Spleen (tissue), 7 donors: ENCODE data around the gene TATDN3.
"Not testable (repeated sequence)": the region's sequence is repeated elsewhere in the genome, so short reads cannot be mapped to it uniquely, and the experiment has no call there.

Source experiments
- POLR2A ChIP-seq, 3 donors: fragments of 450-650 bp; IDR thresholded peaks; one replicate each; pipeline ENCODE4 v1.5.1; 2017; ENCODE audit warnings: antibody characterized with exemption in 3 of 3, mild to moderate bottlenecking in 1 of 3
- POLR2AphosphoS5 ChIP-seq, 3 donors: sonication (generic); formaldehyde crosslinking; IDR thresholded peaks; one replicate each; pipeline ENCODE4 v1.5.1; 2017; ENCODE audit warnings: antibody characterized with exemption in 3 of 3
- TF ChIP-seq, protein P1 (sequence below), 11 experiments: fragments of 200-600 bp in 7 of 11; fragments of 450-650 bp in 4 of 11; sonication (generic) in 4 of 11; IDR thresholded peaks in 8 of 11; conservative IDR thresholded peaks in 3 of 11; 1 replicate in 7 of 11; 2 replicates in 4 of 11; pipeline versions ENCODE4 v1.4.0 to v1.8.0; 2016 to 2021; ENCODE audit warnings: antibody characterized with exemption in 11 of 11, inconsistent platforms in 4 of 11, mild to moderate bottlenecking in 1 of 11
- donor health status: DM: no; HTN: no; CAD: no; lungs with moderate emphysema.
- donor health status: DM: no; HTN: no; CAD: no.
- donor health status: DM: no; HTN: no; CAD: no.

DNA sequence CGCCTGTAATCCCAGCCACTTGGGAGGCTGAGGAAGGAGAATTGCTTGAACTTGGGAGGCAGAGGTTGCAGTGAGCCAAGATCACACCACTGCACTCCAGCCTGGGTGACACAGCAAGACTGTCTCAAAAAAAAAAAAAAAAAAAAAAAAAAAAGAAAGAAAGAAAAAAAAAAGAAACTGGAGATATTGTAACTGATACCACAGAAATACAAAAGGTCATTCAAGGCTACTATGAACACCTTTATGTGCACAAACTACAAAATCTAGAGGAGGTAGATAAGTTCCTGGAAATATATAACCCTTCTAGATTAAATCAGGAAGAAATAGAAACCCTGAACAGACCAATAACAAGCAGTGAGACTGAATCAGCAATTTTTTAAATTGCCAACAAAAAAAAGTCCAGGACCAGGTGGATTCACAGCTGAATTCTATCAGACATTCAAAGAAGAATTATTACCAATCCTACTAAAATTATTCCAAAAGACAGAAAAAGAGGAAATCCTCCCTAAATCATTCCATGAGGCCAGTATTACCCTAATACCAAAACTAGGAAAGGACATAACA lies 26.9 kb upstream of the TATDN3 start:
- TF ChIP-seq, protein P1, sequence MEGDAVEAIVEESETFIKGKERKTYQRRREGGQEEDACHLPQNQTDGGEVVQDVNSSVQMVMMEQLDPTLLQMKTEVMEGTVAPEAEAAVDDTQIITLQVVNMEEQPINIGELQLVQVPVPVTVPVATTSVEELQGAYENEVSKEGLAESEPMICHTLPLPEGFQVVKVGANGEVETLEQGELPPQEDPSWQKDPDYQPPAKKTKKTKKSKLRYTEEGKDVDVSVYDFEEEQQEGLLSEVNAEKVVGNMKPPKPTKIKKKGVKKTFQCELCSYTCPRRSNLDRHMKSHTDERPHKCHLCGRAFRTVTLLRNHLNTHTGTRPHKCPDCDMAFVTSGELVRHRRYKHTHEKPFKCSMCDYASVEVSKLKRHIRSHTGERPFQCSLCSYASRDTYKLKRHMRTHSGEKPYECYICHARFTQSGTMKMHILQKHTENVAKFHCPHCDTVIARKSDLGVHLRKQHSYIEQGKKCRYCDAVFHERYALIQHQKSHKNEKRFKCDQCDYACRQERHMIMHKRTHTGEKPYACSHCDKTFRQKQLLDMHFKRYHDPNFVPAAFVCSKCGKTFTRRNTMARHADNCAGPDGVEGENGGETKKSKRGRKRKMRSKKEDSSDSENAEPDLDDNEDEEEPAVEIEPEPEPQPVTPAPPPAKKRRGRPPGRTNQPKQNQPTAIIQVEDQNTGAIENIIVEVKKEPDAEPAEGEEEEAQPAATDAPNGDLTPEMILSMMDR (IDR thresholded peaks at IDR 0.05 in 8 of 11, conservative IDR thresholded peaks at IDR 0.05 in 3 of 11) = not testable (repeated sequence)
- TF ChIP-seq POLR2A, POLR2AphosphoS5 (IDR thresholded peaks at IDR 0.05): not testable (repeated sequence)
